Measurements from ENCODE around the gene C17orf107. TPM values are rescaled to one million over a fixed set of nuclear protein-coding genes. Genes with fewer than 3 reads are reported as not detected.

Gene C17orf107
- polyA plus RNA-seq, 1 donor from 2014 or later: 0.45 TPM

DNA sequence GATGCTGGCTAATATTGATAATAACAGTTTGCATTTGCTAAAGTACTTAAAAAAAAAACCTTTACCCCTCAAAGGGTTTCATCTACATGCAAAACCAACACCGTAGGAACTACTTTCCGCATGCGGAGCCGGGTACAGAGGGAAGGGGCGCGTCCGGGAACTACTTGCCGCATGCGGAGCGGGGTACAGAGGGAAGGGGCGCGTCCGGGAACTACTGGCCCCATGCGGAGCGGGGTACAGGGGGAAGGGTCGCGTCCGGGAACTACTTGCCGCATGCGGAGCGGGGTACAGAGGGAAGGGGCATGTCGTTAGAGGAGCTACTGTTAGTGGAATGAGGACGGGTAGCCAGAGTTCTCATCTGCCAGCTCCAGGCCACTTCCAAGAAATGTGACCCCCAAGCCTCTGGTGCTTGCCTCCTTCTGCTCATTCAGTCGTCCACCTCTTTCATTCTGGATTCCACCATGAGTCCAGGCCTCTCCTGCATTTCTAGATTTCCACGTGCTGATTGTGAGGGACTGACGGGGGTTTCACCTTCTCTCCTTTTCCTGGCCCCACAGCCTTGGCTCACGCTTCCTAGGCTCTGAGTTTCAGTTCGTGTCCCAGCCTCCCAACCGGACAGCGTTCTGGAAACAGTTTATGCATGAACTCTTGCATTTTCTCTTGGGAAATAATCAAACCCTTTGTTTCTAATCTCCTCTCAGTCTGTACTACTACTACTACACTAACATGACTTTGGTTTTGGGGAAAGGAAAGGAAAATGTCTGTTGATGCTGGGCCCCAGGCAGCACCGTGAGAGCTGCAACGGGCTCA lies 39.3 kb upstream of the C17orf107 start:
- Histone ChIP-seq H2AFZ (ENCODE audit: low read depth, low read length) (no peak overlapping the region), H3K9me3 (ENCODE audit: low read length) (no peaks in the 10 kb centered on the region), H3K36me3 (ENCODE audit: insufficient read depth, low read length) (no peaks in the 10 kb centered on the region), H4K20me1 (ENCODE audit: insufficient read depth) (no peaks in the 10 kb centered on the region), H3K27me3 (ENCODE audit: insufficient read depth, low read depth, low read length) (no peaks in the 10 kb centered on the region), H3K79me2 (replicated peaks; ENCODE audit: insufficient read depth, low read length) (no peaks in the 10 kb centered on the region), H3K27ac (ENCODE audit: low read length) (no peak overlapping the region), H3K4me2 (ENCODE audit: low read length) (no peak overlapping the region), H3K9me2 (ENCODE audit: insufficient read depth, low read length) (no peaks in the 10 kb centered on the region), H3K9ac (ENCODE audit: low read length) (no peak overlapping the region), H3F3A (ENCODE audit: insufficient read depth, low read length, poor library complexity, severe bottlenecking) (no peaks in the 10 kb centered on the region), H3K4me3 (ENCODE audit: low read length) (no peak overlapping the region)
- TF ChIP-seq POLR2AphosphoS5 (IDR thresholded peaks at IDR 0.05): no peak
- no peak for TF ChIP-seq RAD21 (conservative IDR thresholded peaks at IDR 0.05)
- no peak for TF ChIP-seq MXI1 (conservative IDR thresholded peaks at IDR 0.05; ENCODE audit: poor library complexity, severe bottlenecking)
- TF ChIP-seq EZH2 (IDR thresholded peaks at IDR 0.05; ENCODE audit: borderline replicate concordance, insufficient read depth, low read length, poor library complexity, severe bottlenecking): no peak
- TF ChIP-seq SMC3 (conservative IDR thresholded peaks at IDR 0.05; ENCODE audit: poor library complexity): no peak
- TF ChIP-seq, protein P1, sequence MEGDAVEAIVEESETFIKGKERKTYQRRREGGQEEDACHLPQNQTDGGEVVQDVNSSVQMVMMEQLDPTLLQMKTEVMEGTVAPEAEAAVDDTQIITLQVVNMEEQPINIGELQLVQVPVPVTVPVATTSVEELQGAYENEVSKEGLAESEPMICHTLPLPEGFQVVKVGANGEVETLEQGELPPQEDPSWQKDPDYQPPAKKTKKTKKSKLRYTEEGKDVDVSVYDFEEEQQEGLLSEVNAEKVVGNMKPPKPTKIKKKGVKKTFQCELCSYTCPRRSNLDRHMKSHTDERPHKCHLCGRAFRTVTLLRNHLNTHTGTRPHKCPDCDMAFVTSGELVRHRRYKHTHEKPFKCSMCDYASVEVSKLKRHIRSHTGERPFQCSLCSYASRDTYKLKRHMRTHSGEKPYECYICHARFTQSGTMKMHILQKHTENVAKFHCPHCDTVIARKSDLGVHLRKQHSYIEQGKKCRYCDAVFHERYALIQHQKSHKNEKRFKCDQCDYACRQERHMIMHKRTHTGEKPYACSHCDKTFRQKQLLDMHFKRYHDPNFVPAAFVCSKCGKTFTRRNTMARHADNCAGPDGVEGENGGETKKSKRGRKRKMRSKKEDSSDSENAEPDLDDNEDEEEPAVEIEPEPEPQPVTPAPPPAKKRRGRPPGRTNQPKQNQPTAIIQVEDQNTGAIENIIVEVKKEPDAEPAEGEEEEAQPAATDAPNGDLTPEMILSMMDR (IDR thresholded peaks at IDR 0.05; ENCODE audit: poor library complexity, severe bottlenecking): no peak
- TF ChIP-seq, protein P2, sequence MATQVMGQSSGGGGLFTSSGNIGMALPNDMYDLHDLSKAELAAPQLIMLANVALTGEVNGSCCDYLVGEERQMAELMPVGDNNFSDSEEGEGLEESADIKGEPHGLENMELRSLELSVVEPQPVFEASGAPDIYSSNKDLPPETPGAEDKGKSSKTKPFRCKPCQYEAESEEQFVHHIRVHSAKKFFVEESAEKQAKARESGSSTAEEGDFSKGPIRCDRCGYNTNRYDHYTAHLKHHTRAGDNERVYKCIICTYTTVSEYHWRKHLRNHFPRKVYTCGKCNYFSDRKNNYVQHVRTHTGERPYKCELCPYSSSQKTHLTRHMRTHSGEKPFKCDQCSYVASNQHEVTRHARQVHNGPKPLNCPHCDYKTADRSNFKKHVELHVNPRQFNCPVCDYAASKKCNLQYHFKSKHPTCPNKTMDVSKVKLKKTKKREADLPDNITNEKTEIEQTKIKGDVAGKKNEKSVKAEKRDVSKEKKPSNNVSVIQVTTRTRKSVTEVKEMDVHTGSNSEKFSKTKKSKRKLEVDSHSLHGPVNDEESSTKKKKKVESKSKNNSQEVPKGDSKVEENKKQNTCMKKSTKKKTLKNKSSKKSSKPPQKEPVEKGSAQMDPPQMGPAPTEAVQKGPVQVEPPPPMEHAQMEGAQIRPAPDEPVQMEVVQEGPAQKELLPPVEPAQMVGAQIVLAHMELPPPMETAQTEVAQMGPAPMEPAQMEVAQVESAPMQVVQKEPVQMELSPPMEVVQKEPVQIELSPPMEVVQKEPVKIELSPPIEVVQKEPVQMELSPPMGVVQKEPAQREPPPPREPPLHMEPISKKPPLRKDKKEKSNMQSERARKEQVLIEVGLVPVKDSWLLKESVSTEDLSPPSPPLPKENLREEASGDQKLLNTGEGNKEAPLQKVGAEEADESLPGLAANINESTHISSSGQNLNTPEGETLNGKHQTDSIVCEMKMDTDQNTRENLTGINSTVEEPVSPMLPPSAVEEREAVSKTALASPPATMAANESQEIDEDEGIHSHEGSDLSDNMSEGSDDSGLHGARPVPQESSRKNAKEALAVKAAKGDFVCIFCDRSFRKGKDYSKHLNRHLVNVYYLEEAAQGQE (IDR thresholded peaks at IDR 0.05; ENCODE audit: borderline replicate concordance): no peak
- TF ChIP-seq TAF1 (IDR thresholded peaks at IDR 0.05; ENCODE audit: low read depth): no peak
- no peak for TF ChIP-seq EP300 (conservative IDR thresholded peaks at IDR 0.05; ENCODE audit: poor library complexity, severe bottlenecking)

DNA sequence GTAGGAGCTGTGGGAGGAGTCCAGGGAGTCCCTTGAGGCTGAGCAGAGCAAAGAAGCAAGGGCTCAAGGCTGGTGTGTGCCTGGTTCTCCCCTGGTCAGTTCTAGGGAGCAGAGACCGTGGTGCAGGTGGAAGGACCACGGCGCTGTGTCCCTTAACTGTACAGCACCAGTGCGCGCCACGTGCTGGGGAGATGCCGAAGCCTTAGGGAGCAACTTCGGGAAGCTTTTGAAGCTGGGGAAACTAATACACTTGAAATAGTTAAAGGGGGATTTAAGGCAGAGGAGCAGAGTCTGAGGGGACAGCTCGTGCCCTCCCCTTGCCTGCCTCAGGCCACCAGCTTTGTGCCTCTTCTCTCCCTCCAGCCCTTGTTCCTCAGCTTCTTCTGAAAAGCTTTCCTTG lies 38.7 kb upstream of the C17orf107 start:
- Histone ChIP-seq H3F3A (ENCODE audit: insufficient read depth, low read length, poor library complexity, severe bottlenecking) (no peaks in the 10 kb centered on the region), H3K9ac (ENCODE audit: low read length) (no peak overlapping the region), H2AFZ (ENCODE audit: low read depth, low read length) (no peak overlapping the region), H3K4me2 (ENCODE audit: low read length) (no peak overlapping the region), H3K79me2 (replicated peaks; ENCODE audit: insufficient read depth, low read length) (no peaks in the 10 kb centered on the region), H3K27ac (ENCODE audit: low read length) (no peak overlapping the region), H4K20me1 (ENCODE audit: insufficient read depth) (no peaks in the 10 kb centered on the region), H3K36me3 (ENCODE audit: insufficient read depth, low read length) (no peaks in the 10 kb centered on the region), H3K9me2 (ENCODE audit: insufficient read depth, low read length) (no peaks in the 10 kb centered on the region), H3K9me3 (ENCODE audit: low read length) (no peaks in the 10 kb centered on the region), H3K27me3 (ENCODE audit: insufficient read depth, low read depth, low read length) (no peaks in the 10 kb centered on the region), H3K4me3 (ENCODE audit: low read length) (no peak overlapping the region)
- no peak for TF ChIP-seq MXI1 (conservative IDR thresholded peaks at IDR 0.05; ENCODE audit: poor library complexity, severe bottlenecking)
- TF ChIP-seq TAF1 (IDR thresholded peaks at IDR 0.05; ENCODE audit: low read depth): no peak
- TF ChIP-seq RAD21 (conservative IDR thresholded peaks at IDR 0.05): no peak
- TF ChIP-seq, protein P2 (IDR thresholded peaks at IDR 0.05; ENCODE audit: borderline replicate concordance): no peak
- TF ChIP-seq SMC3 (conservative IDR thresholded peaks at IDR 0.05; ENCODE audit: poor library complexity): no peak
- no peak for TF ChIP-seq EZH2 (IDR thresholded peaks at IDR 0.05; ENCODE audit: borderline replicate concordance, insufficient read depth, low read length, poor library complexity, severe bottlenecking)
- TF ChIP-seq POLR2AphosphoS5 (IDR thresholded peaks at IDR 0.05): no peak
- no peak for TF ChIP-seq EP300 (conservative IDR thresholded peaks at IDR 0.05; ENCODE audit: poor library complexity, severe bottlenecking)
- TF ChIP-seq, protein P1 (IDR thresholded peaks at IDR 0.05; ENCODE audit: poor library complexity, severe bottlenecking): no peak

Measured in neural cell (in vitro differentiated cells).